ENCODE data around the gene CPLX4.

The CPLX4 gene

GRCh38 chr18:59311631-59312030 is 6.8 kb downstream of the CPLX4 start:
- no peaks in the 10 kb centered on the region for H3K36me3 ChIP-seq (ENCODE audit: control insufficient read depth in 5 of 5, insufficient read depth in 5 of 5, low read length in 5 of 5)
- no peak overlapping the region for H3K4me3 ChIP-seq (ENCODE audit: low read depth in 1 of 5, low read length in 5 of 5)
- H3K27me3 ChIP-seq (ENCODE audit: control insufficient read depth in 5 of 5, insufficient read depth in 4 of 5, low read length in 5 of 5): peaks cover 4 to 13% (median 9%) of the 10 kb centered on the region in 5 donors
- peaks cover 0 to 10% (median 7%) of the 10 kb centered on the region in 5 donors for H3K4me1 ChIP-seq (ENCODE audit: control insufficient read depth in 5 of 5, insufficient read depth in 5 of 5, low read length in 5 of 5)
- H3K9me3 ChIP-seq (ENCODE audit: control insufficient read depth in 5 of 5, low read length in 5 of 5): no peaks in the 10 kb centered on the region
- no peak overlapping the region for H3K9ac ChIP-seq (ENCODE audit: low read length in 5 of 5)
- no peak overlapping the region for H3K27ac ChIP-seq (ENCODE audit: low read depth, low read length)

GRCh38 chr18:59308938-59309260 is 9.6 kb downstream of the CPLX4 start:
- no peak overlapping the region for H3K9ac ChIP-seq (ENCODE audit: low read length in 5 of 5)
- H3K4me1 ChIP-seq (ENCODE audit: control insufficient read depth in 5 of 5, insufficient read depth in 5 of 5, low read length in 5 of 5): peaks cover 0 to 10% (median 7%) of the 10 kb centered on the region in 5 donors
- peak overlapping the region in 4 of 5 donors; percentile 25 to 52 (median 42) for H3K4me3 ChIP-seq (ENCODE audit: low read depth in 1 of 5, low read length in 5 of 5)

GRCh38 chr18:59308248-59308937 is 10.1 kb downstream of the CPLX4 start:
- Histone ChIP-seq H3K27me3 (ENCODE audit: control insufficient read depth in 5 of 5, insufficient read depth in 4 of 5, low read length in 5 of 5) (peaks cover 10 to 24% (median 12%) of the 10 kb centered on the region in 5 donors), H3K4me3 (ENCODE audit: low read depth in 1 of 5, low read length in 5 of 5) (peak overlapping the region in 4 of 5 donors; percentile 25 to 52 (median 42)), H3K9me3 (ENCODE audit: control insufficient read depth in 5 of 5, low read length in 5 of 5) (no peaks in the 10 kb centered on the region), H3K9ac (ENCODE audit: low read length in 5 of 5) (no peak overlapping the region), H3K27ac (ENCODE audit: low read depth, low read length) (no peak overlapping the region), H3K4me1 (ENCODE audit: control insufficient read depth in 5 of 5, insufficient read depth in 5 of 5, low read length in 5 of 5) (peaks cover 0 to 10% (median 7%) of the 10 kb centered on the region in 5 donors), H3K36me3 (ENCODE audit: control insufficient read depth in 5 of 5, insufficient read depth in 5 of 5, low read length in 5 of 5) (no peaks in the 10 kb centered on the region)

More at GRCh38 chr18:59308938-59309260, 9.6 kb downstream of the CPLX4 start:
- H3K27me3 ChIP-seq (ENCODE audit: control insufficient read depth in 5 of 5, insufficient read depth in 4 of 5, low read length in 5 of 5): peaks cover 7 to 19% (median 12%) of the 10 kb centered on the region in 5 donors
- no peaks in the 10 kb centered on the region for H3K36me3 ChIP-seq (ENCODE audit: control insufficient read depth in 5 of 5, insufficient read depth in 5 of 5, low read length in 5 of 5)
- H3K9me3 ChIP-seq (ENCODE audit: control insufficient read depth in 5 of 5, low read length in 5 of 5): no peaks in the 10 kb centered on the region
- H3K27ac ChIP-seq (ENCODE audit: low read depth, low read length): no peak overlapping the region

GRCh38 chr18:59306640-59307039 is 11.8 kb downstream of the CPLX4 start:
- peaks cover 0 to 10% (median 7%) of the 10 kb centered on the region in 5 donors for H3K4me1 ChIP-seq (ENCODE audit: control insufficient read depth in 5 of 5, insufficient read depth in 5 of 5, low read length in 5 of 5)
- no peaks in the 10 kb centered on the region for H3K9me3 ChIP-seq (ENCODE audit: control insufficient read depth in 5 of 5, low read length in 5 of 5)
- no peak overlapping the region for H3K9ac ChIP-seq (ENCODE audit: low read length in 5 of 5)
- H3K36me3 ChIP-seq (ENCODE audit: control insufficient read depth in 5 of 5, insufficient read depth in 5 of 5, low read length in 5 of 5): no peaks in the 10 kb centered on the region
- peaks cover 10 to 26% (median 11%) of the 10 kb centered on the region in 5 donors for H3K27me3 ChIP-seq (ENCODE audit: control insufficient read depth in 5 of 5, insufficient read depth in 4 of 5, low read length in 5 of 5)
- no peak overlapping the region for H3K27ac ChIP-seq (ENCODE audit: low read depth, low read length)
- H3K4me3 ChIP-seq (ENCODE audit: low read depth in 1 of 5, low read length in 5 of 5): no peak overlapping the region

GRCh38 chr18:59305295-59305694 is 13.2 kb downstream of the CPLX4 start:
- Histone ChIP-seq H3K36me3 (ENCODE audit: control insufficient read depth in 5 of 5, insufficient read depth in 5 of 5, low read length in 5 of 5) (no peaks in the 10 kb centered on the region), H3K4me3 (ENCODE audit: low read depth in 1 of 5, low read length in 5 of 5) (no peak overlapping the region), H3K27ac (ENCODE audit: low read depth, low read length) (no peak overlapping the region), H3K27me3 (ENCODE audit: control insufficient read depth in 5 of 5, insufficient read depth in 4 of 5, low read length in 5 of 5) (peaks cover 8 to 26% (median 11%) of the 10 kb centered on the region in 5 donors), H3K9me3 (ENCODE audit: control insufficient read depth in 5 of 5, low read length in 5 of 5) (no peaks in the 10 kb centered on the region), H3K9ac (ENCODE audit: low read length in 5 of 5) (no peak overlapping the region), H3K4me1 (ENCODE audit: control insufficient read depth in 5 of 5, insufficient read depth in 5 of 5, low read length in 5 of 5) (peaks cover 0 to 10% (median 7%) of the 10 kb centered on the region in 5 donors)

- Histone ChIP-seq H3K27me3 (ENCODE audit: control insufficient read depth in 5 of 5, insufficient read depth in 4 of 5, low read length in 5 of 5) (peaks cover 8 to 21% (median 11%) of the 10 kb centered on the region in 5 donors), H3K27ac (ENCODE audit: low read depth, low read length) (no peak overlapping the region)
Measured at GRCh38 chr18:59303656-59304195, 14.7 kb downstream of the CPLX4 start.

GRCh38 chr18:59303006-59303405 is 15.4 kb downstream of the CPLX4 start:
- no peaks in the 10 kb centered on the region for H3K36me3 ChIP-seq (ENCODE audit: control insufficient read depth in 5 of 5, insufficient read depth in 5 of 5, low read length in 5 of 5)
- H3K9me3 ChIP-seq (ENCODE audit: control insufficient read depth in 5 of 5, low read length in 5 of 5): no peaks in the 10 kb centered on the region
- H3K27me3 ChIP-seq (ENCODE audit: control insufficient read depth in 5 of 5, insufficient read depth in 4 of 5, low read length in 5 of 5): peaks cover 8 to 20% (median 11%) of the 10 kb centered on the region in 5 donors
- H3K4me1 ChIP-seq (ENCODE audit: control insufficient read depth in 5 of 5, insufficient read depth in 5 of 5, low read length in 5 of 5): peaks cover 0 to 1% (median under 1%) of the 10 kb centered on the region in 5 donors
- H3K4me3 ChIP-seq (ENCODE audit: low read depth in 1 of 5, low read length in 5 of 5): no peak overlapping the region
- no peak overlapping the region for H3K27ac ChIP-seq (ENCODE audit: low read depth, low read length)
- H3K9ac ChIP-seq (ENCODE audit: low read length in 5 of 5): no peak overlapping the region

More at GRCh38 chr18:59303656-59304195, 14.7 kb downstream of the CPLX4 start:
- Histone ChIP-seq H3K4me1 (ENCODE audit: control insufficient read depth in 5 of 5, insufficient read depth in 5 of 5, low read length in 5 of 5) (peaks cover 0 to 7% (median 6%) of the 10 kb centered on the region in 5 donors), H3K9ac (ENCODE audit: low read length in 5 of 5) (no peak overlapping the region), H3K36me3 (ENCODE audit: control insufficient read depth in 5 of 5, insufficient read depth in 5 of 5, low read length in 5 of 5) (no peaks in the 10 kb centered on the region), H3K4me3 (ENCODE audit: low read depth in 1 of 5, low read length in 5 of 5) (no peak overlapping the region), H3K9me3 (ENCODE audit: control insufficient read depth in 5 of 5, low read length in 5 of 5) (no peaks in the 10 kb centered on the region)

- no peaks in the 10 kb centered on the region for H3K9me3 ChIP-seq (ENCODE audit: control insufficient read depth in 5 of 5, low read length in 5 of 5)
- no peaks in the 10 kb centered on the region for H3K36me3 ChIP-seq (ENCODE audit: control insufficient read depth in 5 of 5, insufficient read depth in 5 of 5, low read length in 5 of 5)
- H3K27me3 ChIP-seq (ENCODE audit: control insufficient read depth in 5 of 5, insufficient read depth in 4 of 5, low read length in 5 of 5): peaks cover 6 to 20% (median 10%) of the 10 kb centered on the region in 5 donors
- H3K4me3 ChIP-seq (ENCODE audit: low read depth in 1 of 5, low read length in 5 of 5): no peak overlapping the region
- no peak overlapping the region for H3K9ac ChIP-seq (ENCODE audit: low read length in 5 of 5)
- H3K27ac ChIP-seq (ENCODE audit: low read depth, low read length): no peak overlapping the region
- H3K4me1 ChIP-seq (ENCODE audit: control insufficient read depth in 5 of 5, insufficient read depth in 5 of 5, low read length in 5 of 5): no peaks in the 10 kb centered on the region
Measured at GRCh38 chr18:59301929-59302328, 16.5 kb downstream of the CPLX4 start.

- Histone ChIP-seq H3K4me1 (ENCODE audit: control insufficient read depth in 5 of 5, insufficient read depth in 5 of 5, low read length in 5 of 5) (no peaks in the 10 kb centered on the region), H3K27me3 (ENCODE audit: control insufficient read depth in 5 of 5, insufficient read depth in 4 of 5, low read length in 5 of 5) (peaks cover 6 to 17% (median 8%) of the 10 kb centered on the region in 5 donors), H3K9me3 (ENCODE audit: control insufficient read depth in 5 of 5, low read length in 5 of 5) (no peaks in the 10 kb centered on the region), H3K4me3 (ENCODE audit: low read depth in 1 of 5, low read length in 5 of 5) (no peak overlapping the region), H3K27ac (ENCODE audit: low read depth, low read length) (no peak overlapping the region), H3K9ac (ENCODE audit: low read length in 5 of 5) (no peak overlapping the region), H3K36me3 (ENCODE audit: control insufficient read depth in 5 of 5, insufficient read depth in 5 of 5, low read length in 5 of 5) (no peaks in the 10 kb centered on the region)
Measured at GRCh38 chr18:59300676-59301285, 17.7 kb downstream of the CPLX4 start.

- Histone ChIP-seq H3K27ac (ENCODE audit: low read depth, low read length) (no peak overlapping the region), H3K4me1 (ENCODE audit: control insufficient read depth in 5 of 5, insufficient read depth in 5 of 5, low read length in 5 of 5) (no peaks in the 10 kb centered on the region), H3K27me3 (ENCODE audit: control insufficient read depth in 5 of 5, insufficient read depth in 4 of 5, low read length in 5 of 5) (peaks cover 6 to 17% (median 9%) of the 10 kb centered on the region in 5 donors), H3K4me3 (ENCODE audit: low read depth in 1 of 5, low read length in 5 of 5) (no peak overlapping the region), H3K9ac (ENCODE audit: low read length in 5 of 5) (no peak overlapping the region), H3K9me3 (ENCODE audit: control insufficient read depth in 5 of 5, low read length in 5 of 5) (no peaks in the 10 kb centered on the region), H3K36me3 (ENCODE audit: control insufficient read depth in 5 of 5, insufficient read depth in 5 of 5, low read length in 5 of 5) (no peaks in the 10 kb centered on the region)
Measured at GRCh38 chr18:59298871-59299270, 19.6 kb downstream of the CPLX4 start.

All from subcutaneous abdominal adipose tissue (tissue), 5 donors.